ENCODE measurements around the gene PARVA. TPM values are rescaled to one million over a fixed set of nuclear protein-coding genes. Genes with fewer than 3 reads are reported as not detected.

PARVA gene
- total and polyA plus RNA-seq, 2 donors (not counting 1 experiment from before 2014, with no cell fraction given): 27.7 to 195 TPM

GRCh38 chr11:12435264-12435663 lies 57.9 kb downstream of the PARVA start:
- H3K27ac ChIP-seq (ENCODE audit: insufficient read depth, low read length): no peak overlapping the region

GRCh38 chr11:12436266-12436665 lies 58.9 kb downstream of the PARVA start:
- Histone ChIP-seq H3K9me3 (ENCODE audit: control insufficient read depth, insufficient read depth, low read depth, low read length) (no peaks in the 10 kb centered on the region), H3K4me1 (ENCODE audit: control insufficient read depth, extremely low read depth, insufficient read depth, low read length) (peaks cover 11% of the 10 kb centered on the region), H3K27ac (ENCODE audit: insufficient read depth, low read length) (no peak overlapping the region), H3K4me2 (ENCODE audit: extremely low read depth, insufficient read depth, low read length) (no peak overlapping the region), H2AFZ (ENCODE audit: low read length) (no peak overlapping the region), H3K79me2 (ENCODE audit: control insufficient read depth, insufficient read depth, low read length) (peaks cover 26% of the 10 kb centered on the region), H3K27me3 (ENCODE audit: control insufficient read depth, insufficient read depth, low read length) (no peaks in the 10 kb centered on the region), H4K20me1 (ENCODE audit: control insufficient read depth, extremely low read depth, insufficient read depth, low read length) (no peaks in the 10 kb centered on the region), H3K9ac (ENCODE audit: insufficient read depth, low read length) (no peak overlapping the region), H3K36me3 (ENCODE audit: control insufficient read depth, insufficient read depth, low read length) (peaks cover 1% of the 10 kb centered on the region), H3K4me3 (replicated peaks in 1 of 4; ENCODE audit: control extremely low read depth in 1 of 4, insufficient read depth in 1 of 4, low read depth in 3 of 4, low read length in 4 of 4) (no peak overlapping the region)
- no peak for DNase-seq (ENCODE audit: low read depth in 2 of 2)
- TF ChIP-seq CTCF (conservative IDR thresholded peaks at IDR 0.05 in 1 of 2, IDR thresholded peaks at IDR 0.05 in 1 of 2; ENCODE audit: low read depth in 1 of 2, low read length in 2 of 2) (no peak), EZH2 (IDR thresholded peaks at IDR 0.05; ENCODE audit: low read length, missing control alignments) (no peak)

More at GRCh38 chr11:12435264-12435663, 57.9 kb downstream of the PARVA start:
- Histone ChIP-seq H3K4me1 (ENCODE audit: control insufficient read depth, extremely low read depth, insufficient read depth, low read length) (peaks cover 20% of the 10 kb centered on the region), H3K9me3 (ENCODE audit: control insufficient read depth, insufficient read depth, low read depth, low read length) (no peaks in the 10 kb centered on the region), H3K36me3 (ENCODE audit: control insufficient read depth, insufficient read depth, low read length) (peaks cover 1% of the 10 kb centered on the region), H4K20me1 (ENCODE audit: control insufficient read depth, extremely low read depth, insufficient read depth, low read length) (no peaks in the 10 kb centered on the region), H2AFZ (ENCODE audit: low read length) (no peak overlapping the region), H3K4me3 (replicated peaks in 1 of 4; ENCODE audit: control extremely low read depth in 1 of 4, insufficient read depth in 1 of 4, low read depth in 3 of 4, low read length in 4 of 4) (no peak overlapping the region), H3K9ac (ENCODE audit: insufficient read depth, low read length) (no peak overlapping the region), H3K27me3 (ENCODE audit: control insufficient read depth, insufficient read depth, low read length) (no peaks in the 10 kb centered on the region), H3K79me2 (ENCODE audit: control insufficient read depth, insufficient read depth, low read length) (peaks cover 26% of the 10 kb centered on the region), H3K4me2 (ENCODE audit: extremely low read depth, insufficient read depth, low read length) (no peak overlapping the region)
- TF ChIP-seq EZH2 (IDR thresholded peaks at IDR 0.05; ENCODE audit: low read length, missing control alignments) (no peak), CTCF (conservative IDR thresholded peaks at IDR 0.05 in 1 of 2, IDR thresholded peaks at IDR 0.05 in 1 of 2; ENCODE audit: low read depth in 1 of 2, low read length in 2 of 2) (no peak)
- DNase-seq (ENCODE audit: low read depth in 2 of 2): no peak

GRCh38 chr11:12438291-12438690 lies 60.9 kb downstream of the PARVA start:
- H3K27ac ChIP-seq (ENCODE audit: insufficient read depth, low read length): no peak overlapping the region
- H4K20me1 ChIP-seq (ENCODE audit: control insufficient read depth, extremely low read depth, insufficient read depth, low read length): no peaks in the 10 kb centered on the region
- H3K4me3 ChIP-seq (replicated peaks in 1 of 4; ENCODE audit: control extremely low read depth in 1 of 4, insufficient read depth in 1 of 4, low read depth in 3 of 4, low read length in 4 of 4): no peak overlapping the region
- peaks cover 1% of the 10 kb centered on the region for H3K36me3 ChIP-seq (ENCODE audit: control insufficient read depth, insufficient read depth, low read length)
- no peaks in the 10 kb centered on the region for H3K9me3 ChIP-seq (ENCODE audit: control insufficient read depth, insufficient read depth, low read depth, low read length)
- TF ChIP-seq EZH2 (IDR thresholded peaks at IDR 0.05; ENCODE audit: low read length, missing control alignments): no peak
- TF ChIP-seq CTCF (conservative IDR thresholded peaks at IDR 0.05 in 1 of 2, IDR thresholded peaks at IDR 0.05 in 1 of 2; ENCODE audit: low read depth in 1 of 2, low read length in 2 of 2): no peak
- H3K4me1 ChIP-seq (ENCODE audit: control insufficient read depth, extremely low read depth, insufficient read depth, low read length): peaks cover 7% of the 10 kb centered on the region
- no peak overlapping the region for H2AFZ ChIP-seq (ENCODE audit: low read length)
- no peak for DNase-seq (ENCODE audit: low read depth in 2 of 2)
- no peak overlapping the region for H3K4me2 ChIP-seq (ENCODE audit: extremely low read depth, insufficient read depth, low read length)
- no peaks in the 10 kb centered on the region for H3K27me3 ChIP-seq (ENCODE audit: control insufficient read depth, insufficient read depth, low read length)
- peaks cover 17% of the 10 kb centered on the region for H3K79me2 ChIP-seq (ENCODE audit: control insufficient read depth, insufficient read depth, low read length)
- H3K9ac ChIP-seq (ENCODE audit: insufficient read depth, low read length): no peak overlapping the region
